Neuronal stem cell (in vitro differentiated cells): ENCODE results near the gene ACOT12.
A peak's percentile ranks its signal among the peaks of the same experiment; 100 is the strongest.

Experiments used
- DNase-seq: peaks from one replicate; pipeline ENCODE4 v3.0.0-alpha.2; 2013; ENCODE audit warnings: low spot score
- H2AFZ ChIP-seq: one replicate; pipeline ENCODE4 v1.6.1; 2013; ENCODE audit warnings: mild to moderate bottlenecking, low read length, inconsistent platforms
- H2AK5ac ChIP-seq: 2 replicates; pipeline ENCODE4 v1.6.1; 2013; ENCODE audit warnings: low read depth, mild to moderate bottlenecking, inconsistent platforms, low read length, moderate library complexity, mixed read lengths
- H2BK120ac ChIP-seq: 2 replicates; pipeline ENCODE4 v1.6.1; 2013; ENCODE audit warnings: low read depth, mild to moderate bottlenecking, inconsistent platforms, low read length, moderate library complexity, mixed read lengths
- H2BK12ac ChIP-seq: one replicate; pipeline ENCODE4 v1.6.1; 2013; ENCODE audit warnings: low read length, inconsistent platforms
- H2BK15ac ChIP-seq: 2 replicates; pipeline ENCODE4 v1.6.1; 2013; ENCODE audit warnings: mild to moderate bottlenecking, low read length, inconsistent platforms, mixed read lengths
- H2BK5ac ChIP-seq: one replicate; pipeline ENCODE4 v1.6.1; 2013; ENCODE audit warnings: inconsistent platforms, mild to moderate bottlenecking, low read length, moderate library complexity
- H3K14ac ChIP-seq: one replicate; pipeline ENCODE4 v1.6.1; 2013; ENCODE audit warnings: low read length, inconsistent platforms
- H3K18ac ChIP-seq: 2 replicates; pipeline ENCODE4 v1.6.1; 2013; ENCODE audit warnings: low read length, inconsistent platforms
- H3K23ac ChIP-seq: 2 replicates; pipeline ENCODE4 v1.6.1; 2013; ENCODE audit warnings: low read depth, mild to moderate bottlenecking, mixed read lengths, low read length, inconsistent platforms; ENCODE audit not compliant: poor library complexity
- H3K27ac ChIP-seq: replicated peaks from 3 replicates; pipeline ENCODE4 v1.5.1; 2013; ENCODE audit warnings: low read length, inconsistent platforms
- H3K27me3 ChIP-seq, 3 experiments: 2 replicates each; pipeline ENCODE4 v1.6.1; 2013; ENCODE audit warnings: low read length in 3 of 3, mild to moderate bottlenecking in 2 of 3, inconsistent platforms in 1 of 3, low read depth in 1 of 3, mixed read lengths in 1 of 3, moderate library complexity in 1 of 3; ENCODE audit not compliant: control insufficient read depth in 3 of 3, insufficient read depth in 3 of 3
- H3K36me3 ChIP-seq, 2 donors: replicated peaks in 1 of 2; 2 replicates each; pipeline ENCODE4 v1.6.1; 2013; ENCODE audit warnings: low read length in 2 of 2; ENCODE audit not compliant: control insufficient read depth in 2 of 2, insufficient read depth in 2 of 2
- H3K4ac ChIP-seq: 2 replicates; pipeline ENCODE4 v1.6.1; 2013; ENCODE audit warnings: inconsistent platforms, mild to moderate bottlenecking, low read length, moderate library complexity
- H3K4me1 ChIP-seq, 2 donors: 1 replicate in 1 of 2; 2 replicates in 1 of 2; pipeline ENCODE4 v1.6.1; 2013; ENCODE audit warnings: low read length in 2 of 2, low read depth in 1 of 2; ENCODE audit not compliant: control insufficient read depth in 2 of 2, insufficient read depth in 1 of 2
- H3K4me2 ChIP-seq: one replicate; pipeline ENCODE4 v1.6.1; 2013; ENCODE audit warnings: mild to moderate bottlenecking, low read length, inconsistent platforms; ENCODE audit not compliant: insufficient read depth, poor library complexity, severe bottlenecking
- H3K4me3 ChIP-seq, 2 donors: 2 replicates each; pipeline ENCODE4 v1.5.1; 2013; ENCODE audit warnings: low read length in 2 of 2, mild to moderate bottlenecking in 2 of 2, inconsistent platforms in 1 of 2, moderate library complexity in 1 of 2
- H3K79me1 ChIP-seq: one replicate; pipeline ENCODE4 v1.6.1; 2013; ENCODE audit warnings: low read depth, mild to moderate bottlenecking, inconsistent platforms, low read length, moderate library complexity
- H3K9ac ChIP-seq: one replicate; pipeline ENCODE4 v1.6.1; 2013; ENCODE audit warnings: mild to moderate bottlenecking, low read depth, low read length, inconsistent platforms; ENCODE audit not compliant: poor library complexity
- H3K9me3 ChIP-seq, 2 donors: replicated peaks in 1 of 2; 2 replicates each; pipeline versions ENCODE3 to v1.6.1; 2013; ENCODE audit warnings: low read length in 2 of 2, mild to moderate bottlenecking in 2 of 2, inconsistent platforms in 1 of 2, low read depth in 1 of 2, mixed read lengths in 1 of 2, moderate library complexity in 1 of 2; ENCODE audit not compliant: control insufficient read depth in 2 of 2, insufficient read depth in 1 of 2
- H4K8ac ChIP-seq: one replicate; pipeline ENCODE4 v1.6.1; 2013; ENCODE audit warnings: low read depth, mild to moderate bottlenecking, inconsistent platforms, low read length, moderate library complexity
- H4K91ac ChIP-seq: one replicate; pipeline ENCODE4 v1.6.1; 2013; ENCODE audit warnings: low read length, low read depth, mild to moderate bottlenecking, inconsistent platforms; ENCODE audit not compliant: poor library complexity
- WGBS, 2 donors: extraction: QIAGEN DNeasy Blood & Tissue Kit; methylation state at CpG; one replicate each; pipeline ENCODE4 v1.1.7; 2013; ENCODE audit warnings: missing lambda C conversion rate in 2 of 2, mixed read lengths in 1 of 2; ENCODE audit not compliant: insufficient read length in 2 of 2, insufficient replicate concordance in 1 of 2; ENCODE audit errors: extremely low coverage in 2 of 2; 5-methylcytosine and 5-hydroxymethylcytosine counted together

ACOT12 gene

GRCh38 chr5:81401266-81401665, 7.3 kb upstream of the ACOT12 start:
- no peak overlapping the region for H2BK12ac ChIP-seq
- H3K27me3 ChIP-seq: no peaks in the 10 kb centered on the region
- no peak for DNase-seq
- no peak overlapping the region for H3K27ac ChIP-seq
- H3K79me1 ChIP-seq: no peaks in the 10 kb centered on the region
- no CpG with 5 or more reads among the region's 11 CpGs for WGBS, 2 donors
- H2AFZ ChIP-seq: no peak overlapping the region
- H3K14ac ChIP-seq: no peak overlapping the region
- no peaks in the 10 kb centered on the region for H3K4me1 ChIP-seq
- H4K91ac ChIP-seq: no peak overlapping the region
- no peaks in the 10 kb centered on the region for H3K36me3 ChIP-seq
- H3K9me3 ChIP-seq: no peaks in the 10 kb centered on the region
- H3K9ac ChIP-seq: no peak overlapping the region
- H3K23ac ChIP-seq: peak overlapping the region; percentile 3
- peak overlapping the region; percentile 35 for H2AK5ac ChIP-seq
- H3K18ac ChIP-seq: peak overlapping the region; percentile 81
- H2BK120ac ChIP-seq: peak overlapping the region; percentile 24
- H3K4ac ChIP-seq: no peak overlapping the region
- H2BK5ac ChIP-seq: no peak overlapping the region
- H4K8ac ChIP-seq: no peak overlapping the region
- no peak overlapping the region for H3K4me3 ChIP-seq
- no peak overlapping the region for H2BK15ac ChIP-seq
- H3K4me2 ChIP-seq: no peak overlapping the region

- Histone ChIP-seq H3K23ac (no peak overlapping the region), H2BK15ac (no peak overlapping the region), H3K27me3 (no peaks in the 10 kb centered on the region), H3K18ac (no peak overlapping the region), H3K14ac (no peak overlapping the region), H2AK5ac (no peak overlapping the region), H3K4me3 (no peak overlapping the region), H2BK120ac (no peak overlapping the region), H2BK12ac (no peak overlapping the region), H3K9me3 (no peaks in the 10 kb centered on the region), H3K4me2 (no peak overlapping the region), H3K9ac (no peak overlapping the region), H4K91ac (no peak overlapping the region), H3K36me3 (no peaks in the 10 kb centered on the region), H3K79me1 (no peaks in the 10 kb centered on the region), H2BK5ac (no peak overlapping the region), H2AFZ (no peak overlapping the region), H3K27ac (no peak overlapping the region), H3K4ac (no peak overlapping the region), H3K4me1 (no peaks in the 10 kb centered on the region), H4K8ac (no peak overlapping the region)
- no CpG with 5 or more reads among the region's 2 CpGs for WGBS, 2 donors
- no peak for DNase-seq
Observed at GRCh38 chr5:81400375-81400774, 6.4 kb upstream of the ACOT12 start.

DNA sequence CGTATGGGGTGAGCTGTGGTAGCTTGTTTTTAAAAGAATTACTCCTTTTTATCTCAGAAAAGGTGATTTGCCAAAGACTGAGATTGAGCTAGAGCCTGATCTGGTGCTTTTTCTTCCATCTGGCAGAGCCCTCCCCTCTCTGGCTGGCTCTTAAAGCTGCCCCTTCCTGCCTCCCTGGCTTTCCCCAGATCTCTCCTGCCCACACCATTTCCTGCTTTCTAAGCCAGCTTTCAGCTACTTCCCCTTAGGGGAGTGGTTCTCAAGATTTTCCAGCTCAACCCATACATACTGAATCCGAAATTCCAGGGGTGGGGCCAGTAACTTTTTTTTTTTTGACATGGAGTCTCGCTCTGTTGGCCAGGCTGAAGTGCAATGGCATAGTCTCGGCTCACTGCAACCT, 4.8 kb upstream of the ACOT12 start:
- Histone ChIP-seq H3K9me3 (peaks cover 0 to 3% of the 10 kb centered on the region in 2 donors), H2BK12ac (no peak overlapping the region), H3K79me1 (no peaks in the 10 kb centered on the region), H3K18ac (no peak overlapping the region), H2BK15ac (no peak overlapping the region), H4K91ac (no peak overlapping the region), H2BK120ac (no peak overlapping the region), H3K14ac (no peak overlapping the region), H2BK5ac (no peak overlapping the region), H3K4ac (no peak overlapping the region), H3K4me2 (no peak overlapping the region), H3K9ac (no peak overlapping the region), H3K23ac (no peak overlapping the region), H3K4me1 (no peaks in the 10 kb centered on the region), H3K4me3 (no peak overlapping the region), H2AK5ac (no peak overlapping the region), H4K8ac (no peak overlapping the region), H3K27me3 (no peaks in the 10 kb centered on the region), H3K27ac (no peak overlapping the region), H3K36me3 (no peaks in the 10 kb centered on the region), H2AFZ (no peak overlapping the region)
- no peak for DNase-seq
- no CpG with 5 or more reads among the region's 4 CpGs for WGBS, 2 donors

DNA sequence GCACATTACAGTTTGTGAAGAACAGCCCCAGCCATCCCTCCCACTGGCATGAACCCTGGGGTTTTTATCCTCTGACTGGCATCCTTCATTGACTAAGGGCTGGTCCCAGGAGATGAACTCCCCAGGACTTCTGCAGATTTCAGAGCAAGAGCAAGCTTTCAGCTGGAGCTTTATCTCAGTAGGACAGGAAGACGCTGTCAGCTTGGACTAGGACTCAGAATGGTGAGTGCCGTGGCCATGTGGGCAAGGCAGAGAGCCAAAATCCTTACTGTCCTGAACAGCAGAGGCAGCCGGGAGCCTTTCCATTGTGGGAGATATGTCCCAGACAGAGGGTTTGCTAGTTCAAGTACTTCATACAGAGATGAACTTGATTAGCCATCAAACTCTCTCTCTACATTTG, 3.2 kb upstream of the ACOT12 start:
- Histone ChIP-seq H3K4me2 (no peak overlapping the region), H3K36me3 (no peaks in the 10 kb centered on the region), H3K27ac (no peak overlapping the region), H3K23ac (no peak overlapping the region), H2BK15ac (no peak overlapping the region), H4K8ac (no peak overlapping the region), H2BK12ac (no peak overlapping the region), H3K14ac (no peak overlapping the region), H3K27me3 (peaks cover 0 to 4% (median 0%) of the 10 kb centered on the region in 3 experiments), H3K4me1 (peaks cover 0 to 4% of the 10 kb centered on the region in 2 donors), H3K4ac (no peak overlapping the region), H2AK5ac (no peak overlapping the region), H4K91ac (no peak overlapping the region), H2BK5ac (no peak overlapping the region), H3K9me3 (peaks cover 0 to 3% of the 10 kb centered on the region in 2 donors), H3K9ac (no peak overlapping the region), H2BK120ac (no peak overlapping the region), H3K4me3 (no peak overlapping the region), H2AFZ (no peak overlapping the region), H3K18ac (no peak overlapping the region), H3K79me1 (no peaks in the 10 kb centered on the region)
- no peak for DNase-seq
- no CpG with 5 or more reads among the region's 3 CpGs for WGBS, 2 donors
